ENCODE measurements around the gene BORCS5. TPM values are rescaled to one million over a fixed set of nuclear protein-coding genes. Genes with fewer than 3 reads are reported as not detected.

Gene BORCS5
- total RNA-seq, 1 donor from 2014 or later = 22.7 TPM

DNA sequence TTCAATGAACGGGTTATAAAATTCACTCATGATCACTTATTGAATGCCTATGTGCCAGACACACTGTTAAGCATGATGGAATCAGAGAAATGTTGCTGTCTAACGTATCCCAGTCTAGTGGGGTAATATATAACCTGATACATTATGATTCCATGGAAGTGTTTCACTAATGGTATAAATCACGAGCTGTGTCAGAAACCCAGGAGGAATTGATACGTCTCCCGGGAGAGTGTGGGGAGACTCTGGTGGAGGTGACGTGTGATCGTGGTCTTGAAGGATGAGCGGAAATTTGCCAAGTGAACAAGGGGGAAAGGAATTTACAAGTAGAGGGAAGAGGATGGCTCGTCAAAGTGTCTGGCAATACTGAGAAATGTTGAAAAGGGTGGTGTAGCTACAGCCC lies 33.3 kb upstream of the BORCS5 start:
- TF ChIP-seq, protein P1, sequence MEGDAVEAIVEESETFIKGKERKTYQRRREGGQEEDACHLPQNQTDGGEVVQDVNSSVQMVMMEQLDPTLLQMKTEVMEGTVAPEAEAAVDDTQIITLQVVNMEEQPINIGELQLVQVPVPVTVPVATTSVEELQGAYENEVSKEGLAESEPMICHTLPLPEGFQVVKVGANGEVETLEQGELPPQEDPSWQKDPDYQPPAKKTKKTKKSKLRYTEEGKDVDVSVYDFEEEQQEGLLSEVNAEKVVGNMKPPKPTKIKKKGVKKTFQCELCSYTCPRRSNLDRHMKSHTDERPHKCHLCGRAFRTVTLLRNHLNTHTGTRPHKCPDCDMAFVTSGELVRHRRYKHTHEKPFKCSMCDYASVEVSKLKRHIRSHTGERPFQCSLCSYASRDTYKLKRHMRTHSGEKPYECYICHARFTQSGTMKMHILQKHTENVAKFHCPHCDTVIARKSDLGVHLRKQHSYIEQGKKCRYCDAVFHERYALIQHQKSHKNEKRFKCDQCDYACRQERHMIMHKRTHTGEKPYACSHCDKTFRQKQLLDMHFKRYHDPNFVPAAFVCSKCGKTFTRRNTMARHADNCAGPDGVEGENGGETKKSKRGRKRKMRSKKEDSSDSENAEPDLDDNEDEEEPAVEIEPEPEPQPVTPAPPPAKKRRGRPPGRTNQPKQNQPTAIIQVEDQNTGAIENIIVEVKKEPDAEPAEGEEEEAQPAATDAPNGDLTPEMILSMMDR (IDR thresholded peaks at IDR 0.05) = no peak
- Mint-ChIP-seq H3K27ac (no peak overlapping the region), H3K4me3 (no peak overlapping the region), H3K9me3 (no peaks in the 10 kb centered on the region), H3K4me1 (peaks cover 5% of the 10 kb centered on the region), H3K27me3 (peaks cover 9% of the 10 kb centered on the region), H3K36me3 (ENCODE audit: low read depth) (no peaks in the 10 kb centered on the region)
- intact Hi-C loops (cut with micrococcal nuclease) = no loop called here
- ChIA-PET CTCF (no interaction called here), POLR2A (no interaction called here)
- DNase-seq (no peak), ATAC-seq (ENCODE audit: low read depth) (no peak)

DNA sequence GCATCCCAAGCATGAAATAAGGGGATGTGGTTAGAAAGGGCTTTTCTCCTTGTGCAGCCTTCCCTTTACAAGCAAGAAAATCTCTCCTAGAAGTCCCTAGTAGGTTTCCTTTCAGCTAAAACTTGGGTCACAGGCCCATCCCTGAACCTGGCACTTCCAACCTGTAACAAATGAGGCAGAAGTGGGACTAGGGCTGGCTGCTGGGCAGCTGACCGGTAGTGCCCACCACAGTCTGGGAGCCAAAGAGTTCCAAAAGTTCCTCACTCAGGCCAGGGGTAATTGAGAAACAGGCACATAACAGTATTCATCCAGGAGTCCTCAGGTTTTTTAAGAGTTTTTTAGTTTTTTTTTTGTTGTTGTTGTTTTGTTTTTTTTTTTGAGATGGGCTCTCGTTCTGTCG lies 30.6 kb upstream of the BORCS5 start:
- no peak for ATAC-seq (ENCODE audit: low read depth)
- peaks cover 5% of the 10 kb centered on the region for H3K4me1 Mint-ChIP-seq
- H3K27ac Mint-ChIP-seq = no peak overlapping the region
- DNase-seq = no peak
- no peaks in the 10 kb centered on the region for H3K36me3 Mint-ChIP-seq (ENCODE audit: low read depth)
- ChIA-PET CTCF (interaction anchor here (0.6 to 5.4 kb wide), 3 partner anchors 10 to 796 kb away, joined by 3 to 33 read pairs (median 4); no protein-coding TSS in a partner anchor), POLR2A (no interaction called here)
- no peak overlapping the region for H3K4me3 Mint-ChIP-seq
- intact Hi-C loops (cut with micrococcal nuclease) = loop anchor here (2.0 kb wide), 1 partner anchor 293 kb away; no protein-coding TSS in a partner anchor
- TF ChIP-seq, protein P1 (IDR thresholded peaks at IDR 0.05) = no peak
- no peaks in the 10 kb centered on the region for H3K9me3 Mint-ChIP-seq
- H3K27me3 Mint-ChIP-seq = peaks cover 4% of the 10 kb centered on the region

DNA sequence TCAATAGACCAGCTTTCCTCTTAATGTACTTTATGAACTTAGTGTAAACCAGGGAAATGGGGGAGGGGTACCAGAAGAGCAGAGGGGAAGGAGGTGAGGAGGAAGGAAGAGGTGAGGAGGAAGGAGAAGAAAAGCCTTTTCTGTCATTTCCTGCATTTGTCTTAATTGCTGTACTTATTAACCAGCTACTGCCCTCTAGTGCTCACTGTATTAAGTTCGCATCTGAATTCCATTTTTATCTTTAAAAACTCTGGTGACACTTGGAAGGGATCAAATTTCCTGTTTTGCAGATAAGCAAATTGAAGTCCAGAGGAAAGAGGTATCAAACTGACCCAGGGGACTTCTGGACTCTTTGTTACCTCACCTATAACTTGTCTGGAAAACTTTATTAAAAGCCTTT lies 29.1 kb upstream of the BORCS5 start:
- H3K9me3 Mint-ChIP-seq = no peaks in the 10 kb centered on the region
- TF ChIP-seq, protein P1 (IDR thresholded peaks at IDR 0.05) = no peak
- CTCF ChIA-PET = interaction anchor here (0.7 to 5.4 kb wide), 8 partner anchors 9 to 772 kb away, joined by 3 to 33 read pairs (median 4); partner anchors contain the start of gene BORCS5
- DNase-seq = no peak
- peak; percentile 31 for ATAC-seq (ENCODE audit: low read depth)
- intact Hi-C loops (cut with micrococcal nuclease) = loop anchor here (1.0 to 2.0 kb wide), 3 partner anchors 295 to 774 kb away; no protein-coding TSS in a partner anchor
- peaks cover 2% of the 10 kb centered on the region for H3K27me3 Mint-ChIP-seq
- H3K27ac Mint-ChIP-seq = no peak overlapping the region
- H3K4me1 Mint-ChIP-seq = peaks cover 2% of the 10 kb centered on the region
- POLR2A ChIA-PET = no interaction called here
- no peaks in the 10 kb centered on the region for H3K36me3 Mint-ChIP-seq (ENCODE audit: low read depth)
- H3K4me3 Mint-ChIP-seq = no peak overlapping the region

- Mint-ChIP-seq H3K36me3 (ENCODE audit: low read depth) (no peaks in the 10 kb centered on the region), H3K9me3 (no peaks in the 10 kb centered on the region), H3K4me1 (peaks cover 11% of the 10 kb centered on the region), H3K27me3 (peaks cover 2% of the 10 kb centered on the region), H3K27ac (no peak overlapping the region), H3K4me3 (no peak overlapping the region)
- no peak for DNase-seq
- TF ChIP-seq, protein P1 (IDR thresholded peaks at IDR 0.05) = no peak
- intact Hi-C loops (cut with micrococcal nuclease) = loop anchor here (5.0 kb wide), 1 partner anchor 844 kb away; no protein-coding TSS in a partner anchor
- ATAC-seq (ENCODE audit: low read depth) = no peak
- CTCF ChIA-PET = no interaction called here
- POLR2A ChIA-PET = no interaction called here
These were observed 25.6 kb upstream of the BORCS5 start for GRCh38 chr12:12331244-12331771.

GRCh38 chr12:12331896-12332295 lies 25.0 kb upstream of the BORCS5 start:
- TF ChIP-seq, protein P1 (IDR thresholded peaks at IDR 0.05) = no peak
- Mint-ChIP-seq H3K36me3 (ENCODE audit: low read depth) (no peaks in the 10 kb centered on the region), H3K9me3 (no peaks in the 10 kb centered on the region), H3K4me1 (peaks cover 11% of the 10 kb centered on the region), H3K4me3 (no peak overlapping the region), H3K27ac (no peak overlapping the region), H3K27me3 (peaks cover 2% of the 10 kb centered on the region)
- ATAC-seq (ENCODE audit: low read depth) = no peak
- DNase-seq = no peak
- intact Hi-C loops (cut with micrococcal nuclease) = loop anchor here (5.0 kb wide), 1 partner anchor 845 kb away; no protein-coding TSS in a partner anchor
- POLR2A ChIA-PET = no interaction called here
- CTCF ChIA-PET = interaction anchor here (0.7 kb wide), 1 partner anchor 12 kb away, joined by 3 read pairs; no protein-coding TSS in a partner anchor
